BJ (cell line): ENCODE measurements around the gene ANKHD1. TPM values are rescaled to one million over a fixed set of nuclear protein-coding genes. Genes with fewer than 3 reads are reported as not detected.
"Not testable (repeated sequence)": the region's sequence is repeated elsewhere in the genome, so short reads cannot be mapped to it uniquely, and the experiment has no call there.

ENCODE experiments used
- CTCF ChIA-PET: fragments of 350-600 bp; formaldehyde crosslinking; extraction: SDS; loops from one replicate; lab custom pipeline; 2021; ENCODE audit warnings: antibody characterized with exemption, inconsistent platforms; lab: Yijun Ruan, JAX
- POLR2A ChIA-PET: fragments of 300-600 bp; sonication (Branson Sonifier 250); formaldehyde crosslinking; extraction: SDS; loops from one replicate; lab custom pipeline; 2021; ENCODE audit warnings: antibody characterized with exemption; lab: Charles Lee
- DNase-seq: peaks from one replicate; pipeline ENCODE4 v3.0.0-alpha.2; 2011; ENCODE audit warnings: low read depth
- H3K27me3 ChIP-seq: 2 replicates; pipeline ENCODE4 v1.6.0; 2011; ENCODE audit warnings: low read length; ENCODE audit not compliant: control insufficient read depth, insufficient read depth
- H3K36me3 ChIP-seq: 2 replicates; pipeline ENCODE4 v1.5.1; 2011; ENCODE audit warnings: low read length; ENCODE audit not compliant: control insufficient read depth, insufficient read depth
- H3K4me3 ChIP-seq: 2 replicates; pipeline ENCODE4 v1.5.1; 2011; ENCODE audit warnings: low read depth, mild to moderate bottlenecking, control low read depth, low read length
- CTCF ChIP-seq: IDR thresholded peaks from 2 replicates; pipeline ENCODE4 v1.5.1; 2011; ENCODE audit warnings: low read depth, mild to moderate bottlenecking, control low read depth, inconsistent platforms, low read length, moderate library complexity; ENCODE audit not compliant: insufficient read depth
- polyA plus RNA-seq: library from polyadenylated mRNA; depleted of rRNA; stranded (reverse); fragments of >200 nt; gene quantifications from 2 replicates; pipeline ENCODE4 v1.2.3, GENCODE V29; 2011

The ANKHD1 gene
- polyA plus RNA-seq, 1 experiment, result 28.0 TPM

GRCh38 chr5:140420665-140421361 lies 19.2 kb downstream of the ANKHD1 start:
- Histone ChIP-seq H3K4me3 (no peak overlapping the region), H3K27me3 (no peaks in the 10 kb centered on the region), H3K36me3 (no peaks in the 10 kb centered on the region)
- POLR2A ChIA-PET, result no interaction called here
- CTCF ChIA-PET, result no interaction called here
- no peak for DNase-seq
- no peak for TF ChIP-seq CTCF

- CTCF ChIA-PET, H3K27me3 ChIP-seq, H3K36me3 ChIP-seq, DNase-seq, H3K4me3 ChIP-seq, POLR2A ChIA-PET: not testable (repeated sequence)
Observed at GRCh38 chr5:140421375-140421774, 19.7 kb downstream of the ANKHD1 start.

DNA sequence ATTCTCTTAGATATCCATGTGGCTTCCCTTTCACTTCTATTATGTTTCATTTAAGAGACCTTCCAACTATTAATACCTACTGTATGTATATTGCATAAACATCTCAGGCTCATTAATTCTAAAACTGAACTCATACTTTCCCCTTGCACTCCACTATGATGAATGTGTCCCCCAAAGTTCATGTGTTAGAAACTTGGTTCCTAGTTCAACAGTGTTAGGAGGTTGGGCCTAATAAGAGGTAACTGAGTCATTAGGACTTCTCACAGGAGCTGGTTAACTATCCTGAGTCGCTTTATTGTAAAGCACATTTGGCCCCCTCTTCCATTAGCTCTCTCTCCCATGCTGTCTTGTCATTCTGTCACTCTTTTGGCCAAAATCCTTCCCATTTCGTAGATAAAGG lies 22.0 kb downstream of the ANKHD1 start:
- TF ChIP-seq CTCF, result no peak
- ChIA-PET POLR2A (no interaction called here), CTCF (interaction anchor here (1.3 kb wide), 1 partner anchor 13 kb away, joined by 3 read pairs; no protein-coding TSS in a partner anchor)
- no peaks in the 10 kb centered on the region for H3K27me3 ChIP-seq
- no peak overlapping the region for H3K4me3 ChIP-seq
- no peaks in the 10 kb centered on the region for H3K36me3 ChIP-seq
- no peak for DNase-seq

GRCh38 chr5:140424135-140424534 lies 22.5 kb downstream of the ANKHD1 start:
- no peak for DNase-seq
- POLR2A ChIA-PET, result no interaction called here

GRCh38 chr5:140427726-140428125 lies 26.1 kb downstream of the ANKHD1 start:
- POLR2A ChIA-PET, DNase-seq, H3K27me3 ChIP-seq, H3K36me3 ChIP-seq, H3K4me3 ChIP-seq: not testable (repeated sequence)
- CTCF ChIA-PET, result interaction anchor here (1.3 kb wide), 1 partner anchor 10 kb away, joined by 3 read pairs; no protein-coding TSS in a partner anchor

More at GRCh38 chr5:140424135-140424534, 22.5 kb downstream of the ANKHD1 start:
- Histone ChIP-seq H3K36me3 (no peaks in the 10 kb centered on the region), H3K27me3 (no peaks in the 10 kb centered on the region), H3K4me3 (no peak overlapping the region)
- CTCF ChIA-PET, result interaction anchor here (1.3 kb wide), 1 partner anchor 13 kb away, joined by 3 read pairs; no protein-coding TSS in a partner anchor
- TF ChIP-seq CTCF, result no peak

- TF ChIP-seq CTCF, result no peak
- CTCF ChIA-PET, result interaction anchor here (1.1 to 1.8 kb wide), 4 partner anchors 10 to 71 kb away, joined by 3 to 5 read pairs (median 4); no protein-coding TSS in a partner anchor
- no peak overlapping the region for H3K4me3 ChIP-seq
- POLR2A ChIA-PET, result no interaction called here
- DNase-seq, result no peak
- no peaks in the 10 kb centered on the region for H3K36me3 ChIP-seq
- no peaks in the 10 kb centered on the region for H3K27me3 ChIP-seq
Observed at GRCh38 chr5:140429724-140430123, 28.1 kb downstream of the ANKHD1 start.
